DMS53 treated with DMSO at 0.1 percent for 48 hours (cell line): ENCODE data around the gene GRSF1.
"Not testable (repeated sequence)": the region's sequence is repeated elsewhere in the genome, so short reads cannot be mapped to it uniquely, and the experiment has no call there.

Experiments
- DNase-seq: peaks from one replicate; lab custom pipeline; 2025; ENCODE audit not compliant: unreplicated experiment; lab: John Stamatoyannopoulos, UW

Gene GRSF1

DNA sequence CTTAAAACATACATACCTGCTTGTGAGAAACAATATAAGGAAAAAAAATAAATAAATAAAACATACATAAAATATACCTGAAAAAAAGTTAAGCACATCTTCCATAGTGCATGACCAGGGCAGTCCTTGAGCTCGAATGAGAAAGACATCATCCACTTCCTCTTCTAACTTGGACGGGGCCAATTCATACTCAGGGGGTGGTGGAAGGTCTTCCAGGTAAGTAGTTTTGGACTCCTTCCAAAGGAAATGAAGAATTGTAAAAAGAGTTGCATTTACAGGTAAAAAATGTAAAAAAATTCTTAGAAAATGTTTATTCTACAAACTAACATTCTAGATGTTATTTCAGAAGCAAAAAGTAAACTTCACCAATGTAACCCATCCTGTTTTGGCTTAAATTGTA lies 3.6 kb downstream of the GRSF1 start:
- no peak for DNase-seq

- DNase-seq, result no peak
These were observed 6.0 kb downstream of the GRSF1 start for GRCh38 chr4:70833675-70834074.

DNA sequence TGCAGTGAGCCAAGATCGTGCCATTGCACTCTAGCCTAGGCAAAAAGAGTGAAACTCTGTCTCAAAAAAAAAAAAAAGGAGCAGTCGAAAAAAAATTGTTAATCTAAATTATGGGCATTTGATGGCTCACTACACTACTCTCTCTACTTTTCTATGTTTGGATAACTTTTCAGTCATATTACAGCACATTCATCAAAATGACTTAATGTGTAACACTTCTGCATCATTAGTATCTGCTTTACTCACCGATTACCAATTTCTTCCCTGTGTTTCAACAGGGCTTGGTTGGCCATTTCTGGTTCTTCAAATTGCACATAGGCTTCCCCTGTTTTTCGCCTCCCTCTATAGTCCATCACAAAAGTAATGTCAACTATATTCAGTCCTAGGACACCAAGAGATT lies 8.4 kb downstream of the GRSF1 start:
- DNase-seq, result no peak

DNA sequence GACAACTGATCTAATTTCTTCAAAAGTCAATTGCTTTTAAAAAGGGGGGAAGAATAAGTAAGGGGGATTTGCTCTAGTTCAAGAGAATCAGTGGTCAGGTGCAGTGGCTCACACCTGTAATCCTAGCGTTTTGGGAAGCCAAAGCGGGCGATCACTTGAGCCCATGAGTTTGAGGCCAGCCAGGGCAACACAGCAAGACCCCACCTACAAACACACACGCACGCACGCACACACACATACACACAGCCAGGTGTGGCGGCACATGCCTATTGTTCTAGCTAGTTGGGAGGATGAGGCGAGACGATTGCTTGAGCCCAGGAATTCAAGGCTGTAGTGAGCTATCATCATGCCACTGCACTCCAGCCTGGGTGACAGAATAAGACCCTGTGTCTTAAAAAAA lies 9.6 kb downstream of the GRSF1 start:
- no peak for DNase-seq

DNA sequence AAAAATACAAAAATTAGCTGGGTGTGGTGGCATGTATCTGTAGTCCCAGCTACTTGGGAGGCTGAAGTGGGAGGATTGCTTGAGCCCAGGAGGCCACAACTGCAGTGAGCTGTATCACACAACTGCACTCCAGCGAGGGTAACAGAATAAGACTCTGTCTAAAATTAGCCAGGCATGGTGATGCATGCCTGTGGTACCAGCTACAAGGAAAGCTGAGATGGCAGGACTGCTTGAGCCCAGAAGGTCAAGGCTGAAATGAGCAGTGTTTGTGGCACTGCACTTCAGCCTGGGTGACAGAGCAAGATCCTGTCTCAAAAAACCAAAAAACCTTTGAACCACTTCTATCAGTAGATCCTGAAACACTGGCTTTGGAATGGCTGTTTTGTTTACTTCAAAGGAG lies 10.2 kb downstream of the GRSF1 start:
- DNase-seq, result no peak

DNA sequence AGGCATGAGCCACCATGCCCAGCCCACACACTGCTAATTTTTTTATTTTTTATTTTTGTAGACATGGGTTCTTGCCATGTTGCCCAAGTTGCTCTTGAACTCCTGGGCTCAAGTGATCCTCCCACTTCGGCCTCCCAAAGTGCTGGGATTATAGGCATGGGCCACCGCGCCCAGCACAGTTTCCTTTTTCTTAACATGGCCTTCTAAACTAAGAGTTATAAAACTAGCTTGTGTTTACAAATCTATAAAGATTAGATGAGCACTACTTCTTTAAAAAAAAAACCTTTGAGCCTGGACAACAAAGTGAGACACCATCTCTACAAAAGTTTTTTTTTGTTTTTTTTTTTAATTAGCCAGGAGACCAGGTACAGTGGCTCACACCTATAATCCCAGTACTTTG lies 10.7 kb downstream of the GRSF1 start:
- DNase-seq, result no peak

- DNase-seq, result no peak
These were observed 20.8 kb downstream of the GRSF1 start for GRCh38 chr4:70818921-70819320.

DNA sequence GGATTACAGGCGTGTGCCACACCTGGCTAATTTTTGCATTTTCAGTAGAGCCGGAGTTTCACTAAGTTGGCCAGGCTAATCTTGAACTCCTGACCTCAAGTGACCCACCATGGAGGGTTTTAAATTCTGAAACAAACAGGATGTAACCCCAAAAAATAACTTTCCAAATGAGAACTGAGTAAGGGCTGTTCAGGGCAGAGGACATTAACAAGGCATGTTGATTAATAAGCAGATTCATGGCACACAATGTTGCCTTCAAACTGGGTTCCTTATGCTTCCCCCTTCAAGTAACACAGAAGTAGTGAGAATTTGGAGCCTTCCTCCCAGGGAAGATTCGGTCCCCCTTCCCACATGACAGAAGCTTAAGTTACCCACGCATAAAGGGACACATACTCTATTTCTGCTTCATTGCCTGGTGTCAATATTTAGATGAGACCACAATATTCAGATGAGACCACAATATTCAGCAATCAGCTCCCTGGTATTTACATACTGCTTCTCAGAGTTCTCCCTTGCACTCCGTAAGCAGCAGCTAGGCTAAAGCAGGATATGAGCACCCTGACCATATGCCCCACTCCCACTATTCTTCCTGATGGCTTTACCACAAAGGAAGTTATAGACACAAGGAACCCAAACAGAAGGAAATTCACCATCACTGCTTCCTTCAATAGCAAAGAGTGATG lies 21.4 kb downstream of the GRSF1 start:
- DNase-seq, result no peak

DNA sequence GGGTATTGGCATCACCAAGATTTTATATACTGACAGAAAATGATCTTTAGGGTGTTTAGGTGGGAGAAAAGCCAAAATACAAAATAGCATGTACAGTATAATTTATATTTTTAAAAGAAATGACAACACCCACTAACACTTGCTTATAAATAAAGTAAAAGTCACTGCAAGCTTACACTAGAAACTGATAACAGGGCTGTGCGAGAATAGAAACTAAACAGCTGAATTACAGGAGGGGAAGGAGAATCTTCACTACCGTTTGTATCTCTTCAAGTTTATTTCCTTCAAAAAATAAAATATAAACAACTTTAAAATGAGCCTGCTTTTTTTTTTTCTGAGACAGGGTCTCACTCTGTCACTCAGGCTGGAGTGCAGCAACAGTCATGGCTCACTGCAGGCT lies 22.8 kb downstream of the GRSF1 start:
- DNase-seq, result no peak

DNA sequence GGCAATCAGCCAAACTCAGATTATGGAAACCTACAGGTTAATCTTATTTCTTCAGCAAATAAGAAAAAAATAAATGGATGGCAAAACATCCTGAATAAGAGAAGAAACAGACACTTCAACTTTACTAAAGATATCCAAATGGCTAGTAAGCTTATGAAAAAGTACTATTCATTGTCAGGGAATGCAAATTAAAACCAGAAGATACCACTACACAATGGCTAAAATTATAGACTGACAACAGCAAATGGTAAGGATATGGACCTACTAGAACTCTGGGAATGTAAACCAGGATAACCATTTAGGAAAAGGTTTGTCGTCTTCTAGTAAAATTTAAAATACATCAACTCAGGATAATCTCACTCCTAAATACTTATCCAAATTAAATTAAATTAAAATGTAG lies 24.3 kb downstream of the GRSF1 start:
- DNase-seq, result no peak

DNA sequence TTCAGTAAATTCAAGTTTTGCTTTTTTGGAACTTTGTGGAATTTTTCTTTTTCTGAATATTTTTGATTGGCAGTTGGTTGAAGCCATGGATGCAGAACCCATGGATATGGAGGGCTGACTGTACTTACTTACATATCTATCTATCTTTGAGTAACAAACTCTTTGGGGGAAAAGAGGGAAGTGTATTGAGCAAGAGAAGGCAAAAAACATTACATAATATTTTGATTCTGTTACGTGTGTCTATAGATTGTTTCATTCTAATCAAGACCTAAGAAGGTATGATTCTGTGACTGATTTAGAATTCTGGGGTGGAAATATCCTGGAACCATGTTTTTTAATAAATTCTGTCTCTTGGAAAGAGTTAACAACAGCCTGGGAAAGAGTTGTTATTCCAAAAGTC lies 31.5 kb downstream of the GRSF1 start:
- no peak for DNase-seq

- peak; percentile 80 for DNase-seq
These were observed 36.6 kb downstream of the GRSF1 start for GRCh38 chr4:70802928-70803580.

- no peak for DNase-seq
These were observed 38.4 kb downstream of the GRSF1 start for GRCh38 chr4:70801265-70801809.

- no peak for DNase-seq
These were observed 46.1 kb downstream of the GRSF1 start for GRCh38 chr4:70793626-70794025.

GRCh38 chr4:70788733-70789132 lies 51.0 kb downstream of the GRSF1 start:
- no peak for DNase-seq

DNA sequence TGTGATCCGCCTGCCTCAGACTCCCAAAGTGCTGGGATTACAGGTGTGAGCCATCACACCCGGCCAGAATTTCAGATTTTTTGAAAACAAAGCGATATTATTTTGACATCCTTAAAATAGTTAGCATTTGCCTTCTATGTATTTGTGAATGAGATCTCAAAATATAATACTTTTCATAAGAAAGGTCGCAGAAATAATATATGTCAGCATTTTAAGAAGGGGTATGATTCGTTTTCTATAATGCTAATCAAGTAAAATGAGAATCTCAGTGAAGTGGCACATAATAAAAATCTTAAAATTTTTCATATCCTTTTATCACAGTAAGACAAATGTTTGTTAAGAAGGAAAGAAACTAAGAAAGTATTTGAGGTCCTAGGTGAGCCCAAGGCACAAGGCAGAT lies 52.2 kb downstream of the GRSF1 start:
- no peak for DNase-seq

DNA sequence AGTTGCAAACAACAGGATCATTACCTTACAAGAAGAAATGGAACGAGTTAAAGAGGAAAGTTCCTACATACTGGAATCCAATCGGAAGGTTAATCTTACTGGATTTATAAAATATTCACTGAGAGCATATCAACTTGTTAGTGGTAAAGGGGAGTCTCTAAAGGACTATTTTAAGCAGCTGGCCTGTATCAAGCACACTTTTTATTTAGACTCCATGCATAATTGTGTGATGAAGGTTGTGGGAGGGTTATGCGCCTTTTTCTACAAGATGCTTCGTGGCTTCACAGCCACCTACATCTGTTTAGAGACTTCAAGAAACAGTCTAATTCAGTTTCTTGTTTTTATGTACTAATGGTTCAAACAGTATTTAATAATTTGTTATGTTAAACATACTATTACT lies 56.6 kb downstream of the GRSF1 start:
- DNase-seq, result no peak

- DNase-seq, result peak; percentile 56
These were observed 60.7 kb downstream of the GRSF1 start for GRCh38 chr4:70778888-70779422.

DNA sequence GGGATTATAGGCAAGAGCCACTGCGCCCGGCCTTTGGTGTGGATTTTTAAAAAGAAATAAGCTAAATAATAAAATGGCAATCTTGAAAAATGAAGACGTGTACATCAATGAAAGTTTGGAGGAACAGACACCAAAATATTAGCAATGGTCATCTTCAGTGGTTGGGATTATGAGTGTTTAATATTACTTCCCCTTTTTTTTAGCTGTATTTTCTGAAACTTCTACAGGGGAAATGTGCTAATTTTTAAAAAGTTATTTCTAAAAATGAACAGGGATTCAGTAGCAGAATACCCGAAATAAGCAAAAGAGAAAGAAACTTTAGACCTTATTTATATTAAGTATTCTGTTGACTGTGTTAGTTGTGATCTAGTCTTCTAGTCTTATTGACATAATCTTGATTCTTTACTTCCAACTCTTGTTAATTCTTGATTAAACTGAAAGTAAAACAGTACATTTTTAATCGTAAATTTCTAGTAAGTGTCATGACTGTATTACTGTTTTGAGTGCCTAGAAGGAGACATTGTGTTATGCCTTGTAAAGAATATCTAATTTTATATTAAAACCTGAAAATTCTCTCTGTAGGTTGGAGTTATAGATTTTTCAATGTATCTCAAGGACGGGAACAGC lies 66.6 kb downstream of the GRSF1 start:
- no peak for DNase-seq

GRCh38 chr4:70769396-70769795 lies 70.3 kb downstream of the GRSF1 start:
- not testable (repeated sequence) for DNase-seq

GRCh38 chr4:70768301-70768948 lies 71.3 kb downstream of the GRSF1 start:
- no peak for DNase-seq
